Measurements from ENCODE around the gene APLN.

The APLN gene, protein sequence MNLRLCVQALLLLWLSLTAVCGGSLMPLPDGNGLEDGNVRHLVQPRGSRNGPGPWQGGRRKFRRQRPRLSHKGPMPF

DNA sequence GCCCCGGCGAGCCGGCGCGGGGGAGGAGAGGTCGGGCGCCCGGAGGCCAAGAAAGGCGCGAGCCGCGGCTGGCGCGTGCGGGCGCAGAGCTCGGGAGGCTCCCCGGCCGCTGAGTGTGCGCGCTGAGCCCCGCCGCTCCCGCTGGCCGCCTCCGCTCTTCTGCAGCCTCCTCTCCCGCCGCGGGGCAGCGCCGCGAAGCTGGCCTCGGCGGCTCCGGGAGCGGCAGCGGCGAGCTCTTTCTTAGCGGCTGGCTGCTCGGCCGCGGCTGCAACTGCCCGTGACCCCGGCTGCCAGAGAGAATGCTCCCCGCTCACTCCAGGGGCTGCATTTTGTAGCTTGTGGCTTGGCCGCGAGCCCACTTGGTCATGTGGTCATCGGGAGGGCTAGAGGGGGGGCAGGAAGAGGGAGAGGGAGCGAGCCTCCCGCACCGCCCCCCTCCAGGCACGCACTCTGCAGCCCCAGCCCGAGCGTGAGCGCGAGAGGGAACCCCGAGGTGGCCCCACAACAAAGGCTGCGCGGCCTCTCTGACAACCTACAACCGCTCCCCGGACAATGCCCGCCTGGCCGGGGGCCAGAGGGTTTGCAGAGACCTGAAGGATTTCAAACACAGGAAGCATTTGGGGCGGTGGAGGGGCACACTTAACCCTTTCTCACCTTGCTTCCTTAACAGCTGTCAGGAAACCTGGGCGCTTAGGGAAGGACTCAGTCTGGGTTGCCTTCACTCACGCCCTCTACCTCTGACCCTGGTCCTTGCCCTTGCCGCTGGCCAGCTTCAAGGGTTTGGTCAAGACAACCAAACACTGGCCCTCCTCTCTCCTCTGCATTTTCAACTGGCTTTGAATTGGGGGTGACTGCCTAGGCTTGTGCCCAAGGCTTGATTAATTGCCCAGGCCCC is at the start of gene APLN:
TSS of gene APLN (minus strand) at position 305 of the 895 bp plus-strand sequence. CDS start 326 bp downstream, outside the sequence.
- DNase-seq = peak; percentile 36

DNA sequence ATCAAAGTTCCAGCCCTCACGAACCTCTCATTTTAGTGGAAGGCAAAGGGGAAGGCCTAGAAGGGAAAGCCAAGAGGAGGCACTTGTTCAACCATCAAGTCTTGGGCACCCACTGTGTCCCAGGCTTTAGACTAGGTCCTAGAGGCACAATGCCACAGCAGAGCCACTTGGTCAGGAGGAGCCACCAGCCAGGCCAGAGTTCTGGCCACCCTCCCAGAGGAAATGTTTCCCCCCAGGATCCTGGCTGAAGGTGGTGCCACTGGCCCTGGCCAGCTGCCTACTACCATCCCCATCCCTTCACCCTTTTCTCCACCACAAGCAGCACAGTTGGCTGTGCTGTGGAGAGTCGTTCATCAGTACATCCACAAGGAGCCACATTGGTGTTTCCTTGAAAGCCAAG is 49.7 kb upstream of the APLN start:
- no peak for DNase-seq

DNA sequence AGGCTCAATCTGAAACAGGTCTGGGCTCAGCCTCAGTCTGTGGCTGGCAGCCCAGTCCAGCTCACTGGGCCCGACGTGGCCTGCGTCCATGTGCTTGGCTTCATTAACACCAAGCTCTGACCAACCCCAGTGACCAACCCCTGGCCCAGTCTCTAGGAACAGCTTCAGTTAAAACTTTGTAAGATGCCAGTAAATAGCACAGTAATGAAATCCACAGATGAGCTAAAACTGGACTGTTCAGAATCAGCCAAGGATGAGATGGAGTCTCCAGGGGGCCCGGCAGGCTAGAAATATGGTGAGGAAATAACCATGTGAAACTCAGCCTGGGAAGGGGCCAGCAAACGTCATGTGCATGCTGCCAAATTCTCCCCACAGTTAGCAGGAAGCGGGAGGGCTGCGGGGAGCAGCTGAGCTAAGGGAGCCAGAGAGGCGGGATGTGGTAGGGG is 46.9 kb upstream of the APLN start:
- DNase-seq = no peak

DNA sequence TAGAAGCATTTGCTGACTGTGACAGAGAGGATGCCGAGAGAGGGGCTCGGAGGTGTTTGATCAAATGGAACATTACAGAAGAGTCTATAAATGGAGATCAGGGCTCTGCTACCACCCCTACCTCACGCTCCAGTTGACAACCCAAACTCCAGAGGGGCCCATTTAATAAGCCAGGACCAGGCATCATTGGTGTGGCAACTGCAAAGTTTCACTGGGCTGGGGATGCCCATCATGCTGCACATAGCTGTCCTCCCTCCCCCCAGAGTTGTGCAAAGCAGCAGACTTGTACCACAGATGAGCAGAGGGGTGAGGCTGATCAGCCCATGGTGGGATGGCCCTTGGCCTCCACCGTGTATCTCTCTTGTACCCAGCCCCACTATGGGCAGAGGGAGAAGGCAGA is 45.8 kb upstream of the APLN start:
- no peak for DNase-seq

DNA sequence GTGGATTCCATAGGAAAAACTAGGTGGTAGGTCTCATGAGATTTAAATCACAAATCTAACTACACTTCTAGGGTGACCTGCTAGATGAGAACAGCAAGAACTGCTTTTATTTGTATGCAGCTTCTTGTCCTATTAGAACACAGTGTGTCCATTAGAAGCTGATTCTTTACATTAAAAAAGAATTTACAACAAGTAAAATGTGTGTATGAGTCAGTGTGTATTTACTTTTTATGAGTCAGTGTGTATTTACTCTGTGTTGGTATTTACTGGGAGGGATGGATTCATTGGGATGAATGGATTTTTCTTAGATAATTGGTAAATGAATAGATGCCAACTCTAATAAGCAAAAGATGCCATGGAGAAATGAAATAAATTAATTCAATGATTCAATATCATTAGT is 43.4 kb upstream of the APLN start:
- DNase-seq = no peak

DNA sequence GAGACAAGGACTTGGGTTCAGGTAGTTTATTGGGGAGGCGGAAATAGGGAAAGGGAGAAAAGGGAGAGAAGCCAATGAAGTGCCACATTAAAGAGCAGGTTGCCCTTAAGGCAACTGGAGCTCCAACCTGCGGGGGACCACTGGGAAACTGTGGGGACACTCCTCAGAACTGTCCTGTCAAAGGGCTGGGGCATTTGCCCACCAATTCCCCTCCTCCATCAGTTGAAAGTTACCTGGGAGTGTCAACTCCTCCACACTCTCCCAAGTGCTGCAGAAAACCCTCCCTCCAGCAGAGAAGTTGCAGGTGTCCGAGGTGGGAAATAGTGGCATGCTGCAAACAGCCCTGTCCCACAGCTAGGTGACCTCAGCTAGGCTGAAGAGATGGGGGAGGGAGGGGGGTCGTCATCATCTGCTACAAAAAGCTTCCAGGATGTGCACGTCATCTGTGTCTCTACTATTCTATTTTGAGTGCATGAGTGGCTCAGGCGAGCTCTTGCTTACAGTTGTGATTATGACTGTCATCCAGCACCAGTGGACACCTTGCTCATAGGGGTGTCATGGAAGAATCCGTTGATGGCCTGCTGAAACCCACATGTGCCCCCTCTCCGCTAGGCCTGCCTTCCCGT is 42.6 kb upstream of the APLN start:
- DNase-seq = no peak

DNA sequence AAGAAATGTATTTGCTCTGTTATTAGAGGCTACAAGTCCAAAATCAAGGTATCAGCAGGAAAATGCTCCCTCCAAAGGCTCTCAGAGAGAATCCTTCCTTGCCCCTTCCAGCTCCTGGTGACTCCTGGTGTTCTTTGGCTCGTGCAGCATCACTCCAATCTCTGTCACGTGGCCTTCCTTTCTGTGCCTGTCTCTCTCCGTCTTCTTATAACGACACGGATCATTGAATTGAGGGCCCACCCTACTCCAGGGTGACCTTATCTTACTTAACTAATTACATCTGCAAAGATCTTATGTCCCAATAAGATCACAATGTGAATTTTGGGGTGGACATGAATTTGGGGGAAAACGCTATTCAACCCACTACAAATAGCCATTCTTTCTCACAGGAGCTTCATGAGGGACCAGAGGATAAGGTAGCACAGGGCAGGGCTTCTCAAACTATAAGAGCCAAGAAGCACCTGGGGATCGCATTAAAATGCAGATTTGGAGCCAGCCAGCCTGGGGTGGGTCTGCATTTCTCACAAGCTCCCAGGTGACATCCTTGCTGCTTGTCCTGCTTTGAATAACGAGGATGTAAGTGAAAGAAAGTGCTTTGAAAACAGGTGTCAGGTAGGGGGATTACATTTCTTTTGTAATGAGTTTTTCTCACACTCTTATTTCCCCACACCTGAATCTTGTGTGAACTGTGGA is 41.9 kb upstream of the APLN start:
- DNase-seq = no peak

DNA sequence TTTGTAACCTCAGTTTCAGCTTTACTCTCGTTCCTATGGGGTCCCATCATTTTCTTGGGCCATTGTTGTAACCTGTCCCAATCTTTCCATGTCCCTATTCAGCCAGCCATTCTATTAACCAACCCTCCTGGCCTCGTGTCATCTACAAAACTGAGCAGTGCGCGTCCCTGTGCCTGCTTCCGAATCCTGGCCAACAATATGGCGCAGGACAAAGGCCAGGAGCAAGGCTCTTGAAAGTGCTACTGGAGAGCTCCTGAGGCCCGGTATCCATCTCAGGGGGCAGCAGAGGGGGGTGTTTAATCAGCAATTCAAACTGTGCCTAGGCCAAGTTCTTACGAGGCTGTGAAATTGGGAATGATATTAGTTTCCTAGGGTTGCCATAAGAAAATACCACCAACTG is 41.2 kb upstream of the APLN start:
- no peak for DNase-seq

DNA sequence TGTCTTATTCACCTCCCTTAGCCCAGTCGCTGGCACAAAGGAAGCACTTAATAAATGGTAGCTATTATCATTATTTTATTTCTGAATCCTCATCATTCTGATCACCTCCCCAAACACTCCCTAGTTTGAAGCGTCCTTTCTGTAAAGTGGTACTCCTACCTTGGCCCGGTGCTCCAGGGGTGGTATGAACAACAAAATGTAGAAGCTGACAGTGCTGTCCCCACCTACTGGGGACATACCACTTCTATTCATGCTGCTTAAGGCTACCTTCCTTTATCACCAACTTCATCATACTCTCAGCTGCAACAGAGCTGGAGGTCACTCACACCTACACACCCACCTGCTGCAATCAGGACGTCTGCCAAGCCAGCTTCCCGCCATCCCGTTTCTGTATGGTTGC is 40.8 kb upstream of the APLN start:
- no peak for DNase-seq

DNA sequence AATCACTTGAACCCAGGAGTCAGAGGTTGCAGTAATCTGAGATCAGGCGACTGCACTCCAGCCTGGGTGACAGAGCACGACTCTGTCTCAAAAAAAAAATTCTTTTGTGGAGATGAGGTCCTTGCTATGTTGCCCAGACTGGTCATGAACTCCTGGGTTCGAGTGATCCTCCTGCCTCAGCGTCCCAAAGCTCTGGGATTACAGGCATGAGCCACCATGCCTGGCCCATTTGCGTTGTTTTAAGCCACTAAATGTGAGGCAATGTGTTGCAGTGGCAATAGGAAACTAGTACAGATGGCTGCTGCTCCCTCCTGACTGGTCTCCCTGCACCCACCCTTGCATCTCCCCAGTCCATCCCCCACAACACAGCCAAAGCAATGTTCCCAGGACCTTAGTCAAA is 40.0 kb upstream of the APLN start:
- no peak for DNase-seq

DNA sequence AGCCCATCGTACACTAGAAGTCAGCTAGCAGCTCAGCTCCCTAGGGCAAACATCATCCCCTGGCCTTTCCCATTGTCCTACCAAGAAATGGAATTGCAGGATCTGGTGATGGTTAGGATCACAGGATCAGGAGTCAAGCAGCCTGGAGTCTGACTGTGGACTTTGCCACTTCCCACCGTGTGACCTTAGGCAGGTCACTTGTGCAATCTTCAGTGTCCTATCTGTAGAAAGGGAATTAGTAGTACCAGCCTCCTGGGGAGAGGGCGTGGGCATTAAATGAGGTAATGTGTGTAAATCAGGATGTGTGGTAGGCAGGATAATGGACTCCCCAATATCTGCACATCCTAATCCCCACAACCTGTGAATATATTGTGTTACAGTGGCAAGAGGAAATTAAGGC is 38.6 kb upstream of the APLN start:
- DNase-seq = no peak

DNA sequence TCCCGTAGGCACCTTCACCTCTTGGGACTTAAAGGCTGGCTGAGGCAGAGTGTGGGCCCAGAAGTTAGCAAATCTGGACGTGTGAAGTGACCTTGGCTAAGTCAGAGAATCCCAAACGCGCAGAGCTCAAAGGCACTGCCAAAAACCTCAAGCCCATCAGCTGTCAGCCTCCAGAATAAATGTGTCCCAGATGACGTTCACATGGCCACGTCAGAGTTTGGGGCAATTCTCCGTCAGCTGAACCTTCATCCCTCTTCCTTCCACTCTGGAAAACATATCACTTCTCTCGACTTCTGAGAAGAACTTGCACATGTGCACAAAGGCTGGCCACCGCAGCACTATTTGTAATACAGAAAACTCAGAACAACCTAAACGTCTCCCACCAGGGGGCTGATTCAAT is 35.7 kb upstream of the APLN start:
- DNase-seq = no peak

DNA sequence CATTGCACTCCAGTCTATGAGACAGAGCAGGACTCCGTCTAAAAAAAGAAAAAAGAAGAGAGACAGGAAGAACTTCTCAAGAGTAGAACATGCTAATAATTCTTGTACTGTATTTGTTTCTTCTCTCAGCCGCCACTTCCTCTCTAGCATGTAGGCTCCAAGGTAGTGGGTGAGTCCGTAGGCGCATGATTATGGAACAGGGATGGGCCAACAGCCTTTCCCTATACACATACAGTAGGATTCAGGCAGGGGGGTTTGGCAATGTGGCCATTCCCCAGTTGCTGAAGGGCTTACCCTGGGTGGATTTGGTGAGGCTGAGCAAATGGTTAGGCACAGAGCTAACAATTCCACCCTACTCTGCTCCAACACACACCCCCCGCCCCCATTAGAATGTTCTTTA is 35.0 kb upstream of the APLN start:
- DNase-seq = no peak

DNA sequence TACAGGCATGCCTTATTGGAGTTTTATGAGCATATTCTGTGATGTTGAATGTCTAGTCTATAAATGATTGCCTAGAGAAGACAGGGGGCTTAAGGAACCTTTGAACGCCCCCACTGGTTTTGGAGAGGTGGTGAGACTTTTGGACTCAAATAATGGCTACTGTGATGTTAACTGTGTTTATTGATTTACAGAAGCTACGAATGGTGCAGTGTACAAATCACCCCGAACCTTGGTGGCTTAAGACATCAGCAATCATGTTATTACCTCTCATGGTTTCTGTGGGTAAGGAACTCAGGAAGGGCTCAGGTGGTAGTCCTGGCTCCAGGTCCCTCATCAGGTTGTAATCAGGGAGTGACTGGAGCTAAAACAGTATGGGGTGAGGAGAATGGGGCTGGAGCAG is 33.3 kb upstream of the APLN start:
- DNase-seq = no peak

DNA sequence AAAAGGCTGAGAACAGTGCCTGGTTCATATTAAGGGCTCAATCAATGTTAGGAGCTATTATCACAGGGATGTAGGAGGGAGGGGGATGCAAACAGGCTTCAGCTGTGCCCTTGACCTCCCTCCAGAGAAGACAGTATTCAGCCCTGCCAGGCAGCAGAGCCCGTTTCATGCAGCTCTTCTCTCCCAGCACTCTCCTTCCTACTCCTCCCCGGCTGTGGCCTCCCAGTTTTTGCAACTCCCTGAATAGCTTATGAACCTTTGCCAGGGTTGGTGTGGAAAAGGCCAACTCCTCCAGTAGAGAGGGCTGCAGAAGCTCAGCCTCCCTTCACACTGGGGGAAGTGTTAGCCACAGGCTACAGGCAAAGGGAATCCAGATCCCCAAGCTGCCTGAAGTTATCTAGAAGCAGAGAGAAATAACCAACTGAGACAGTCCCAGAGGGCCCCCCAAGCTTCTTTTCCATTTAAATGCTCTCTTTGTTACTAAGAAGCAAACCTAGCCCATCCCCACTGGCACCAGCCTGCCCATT is 31.7 kb upstream of the APLN start:
- no peak for DNase-seq

DNA sequence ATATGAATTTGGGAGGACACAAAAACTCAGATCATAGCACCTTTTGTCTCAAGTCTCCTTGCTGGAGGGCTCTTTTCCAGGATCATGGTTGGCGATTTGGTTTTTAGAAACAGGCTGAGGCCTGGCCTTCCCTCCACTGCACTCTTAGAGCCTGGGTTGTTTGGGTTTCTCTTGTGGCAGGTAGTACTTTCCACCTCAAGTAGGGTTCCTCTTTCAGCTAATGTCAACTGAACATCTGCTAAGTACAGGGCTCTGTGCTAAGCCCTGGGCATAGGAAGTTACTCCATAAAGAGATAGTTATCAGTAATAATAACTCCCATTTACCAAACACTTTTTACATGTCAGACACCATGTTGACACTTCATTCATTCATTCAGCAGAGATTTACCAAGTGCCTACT is 28.2 kb upstream of the APLN start:
- DNase-seq = peak; percentile 7

DNA sequence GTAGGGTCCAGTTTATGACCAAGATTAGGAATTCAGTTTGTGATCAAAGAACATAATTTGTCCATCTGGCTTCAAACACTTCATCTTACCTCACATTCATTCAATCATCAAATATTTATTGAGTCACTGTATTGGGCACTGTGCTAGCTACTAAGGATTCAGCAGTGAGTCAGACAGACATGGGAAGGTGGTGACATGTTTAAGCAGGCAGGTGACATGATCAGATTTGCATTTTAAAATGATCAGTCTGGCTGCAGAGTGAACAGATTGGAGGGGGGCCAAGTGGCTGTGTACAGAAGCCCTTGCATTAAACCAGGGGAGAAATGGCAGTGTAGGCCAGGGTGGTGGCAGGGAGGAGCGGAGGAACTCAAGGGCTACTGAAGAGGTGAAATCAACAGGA is 25.1 kb upstream of the APLN start:
- DNase-seq = no peak

DNA sequence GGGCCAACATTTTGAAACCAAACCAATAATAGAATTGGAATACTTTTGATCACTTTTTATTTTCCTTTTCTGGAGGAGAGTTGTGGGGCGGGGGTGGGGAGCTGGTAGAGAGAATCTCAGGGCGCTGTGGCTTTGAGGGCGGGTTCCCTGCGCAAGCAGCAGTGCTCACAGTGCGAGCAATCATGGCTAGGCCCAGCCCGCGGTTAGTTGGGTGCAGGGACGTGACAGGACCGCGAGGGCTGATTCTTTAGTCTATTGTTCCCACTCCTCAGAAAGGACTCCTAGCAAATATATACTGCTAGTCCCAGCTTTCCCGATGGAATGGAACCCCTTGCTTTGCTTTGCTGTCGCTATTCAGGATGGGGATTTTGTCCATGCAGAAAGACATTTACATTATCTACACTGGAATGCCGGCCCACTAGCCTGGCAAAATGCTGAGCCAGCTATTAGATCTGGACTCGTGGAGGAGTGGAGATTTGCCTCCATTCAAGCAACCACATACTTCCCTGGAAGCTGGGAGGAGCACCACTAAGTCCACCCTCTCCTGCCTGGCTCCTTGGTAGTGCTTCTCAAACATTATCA is 23.9 kb upstream of the APLN start:
- peak; percentile 60 for DNase-seq

DNA sequence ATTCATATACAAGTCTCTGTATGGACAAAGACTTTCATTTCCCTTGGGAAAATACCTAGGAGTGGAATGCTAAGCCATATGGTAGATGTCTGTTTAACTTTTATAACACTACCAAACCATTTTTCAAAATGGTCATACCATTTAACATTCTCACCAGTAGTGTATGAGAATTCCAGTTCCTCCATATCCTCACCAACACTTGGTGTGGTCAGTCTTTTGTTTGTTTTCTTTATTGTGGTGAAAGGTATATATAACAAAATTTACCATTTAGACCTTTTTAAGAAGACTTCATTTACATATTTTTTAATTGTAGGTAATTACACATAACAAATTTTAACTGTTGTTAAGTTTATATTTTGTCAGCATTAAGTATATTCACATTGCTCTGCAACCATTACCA is 12.7 kb upstream of the APLN start:
- no peak for DNase-seq

DNA sequence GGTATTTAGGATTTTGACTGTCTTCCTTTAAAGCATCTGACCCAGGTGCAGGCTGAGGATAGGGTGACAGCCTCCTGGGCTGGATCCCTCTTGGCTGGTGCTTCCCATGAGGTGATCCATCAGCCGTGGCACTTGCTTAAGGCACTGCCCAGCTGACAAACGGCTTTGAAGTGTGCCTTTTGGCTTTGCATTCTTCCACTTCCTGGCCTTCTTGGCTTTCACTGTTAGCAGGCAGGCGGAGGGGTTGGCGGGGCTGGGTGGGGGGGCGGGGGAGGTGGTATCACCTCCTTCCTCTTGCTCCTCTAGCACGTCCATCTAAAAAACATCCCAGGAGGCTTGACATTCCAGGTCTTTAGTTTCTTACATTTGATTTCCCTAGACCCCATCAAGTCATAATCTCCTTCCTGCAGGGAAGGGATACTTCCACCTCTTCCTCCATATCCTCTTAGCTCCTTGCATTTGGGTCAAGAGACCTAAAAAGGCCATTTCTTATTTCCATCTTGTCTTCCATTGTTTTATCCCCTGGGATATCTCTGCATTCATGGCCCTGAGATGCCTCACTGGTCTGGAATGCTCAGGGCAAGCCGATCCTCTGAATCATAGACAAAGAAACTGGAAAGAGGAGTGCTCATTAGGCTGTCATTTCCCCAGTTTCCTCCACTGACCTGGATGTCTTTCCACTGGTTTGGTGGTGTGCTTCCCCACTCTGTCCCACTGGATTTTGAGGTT is 11.3 kb upstream of the APLN start:
- no peak for DNase-seq

DNA sequence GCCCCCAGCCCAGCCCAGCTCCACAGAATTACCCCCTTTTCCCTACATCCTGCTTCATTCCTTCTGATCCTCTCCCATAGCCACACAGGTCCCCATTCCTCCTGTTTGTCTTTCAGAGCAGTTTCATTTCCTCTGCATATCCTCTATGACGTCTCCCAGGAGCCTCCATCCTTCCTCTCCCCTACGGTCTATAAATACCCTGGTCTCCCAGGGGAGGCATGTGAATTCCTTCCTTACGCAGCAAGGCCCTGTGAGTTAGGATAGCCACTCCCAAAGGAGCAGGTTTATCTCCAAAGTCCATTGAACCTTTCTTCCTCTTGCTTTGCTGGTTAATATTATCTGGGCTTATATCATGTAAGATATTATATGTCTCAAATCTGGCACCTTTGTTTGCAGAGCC is 8.4 kb upstream of the APLN start:
- no peak for DNase-seq

DNA sequence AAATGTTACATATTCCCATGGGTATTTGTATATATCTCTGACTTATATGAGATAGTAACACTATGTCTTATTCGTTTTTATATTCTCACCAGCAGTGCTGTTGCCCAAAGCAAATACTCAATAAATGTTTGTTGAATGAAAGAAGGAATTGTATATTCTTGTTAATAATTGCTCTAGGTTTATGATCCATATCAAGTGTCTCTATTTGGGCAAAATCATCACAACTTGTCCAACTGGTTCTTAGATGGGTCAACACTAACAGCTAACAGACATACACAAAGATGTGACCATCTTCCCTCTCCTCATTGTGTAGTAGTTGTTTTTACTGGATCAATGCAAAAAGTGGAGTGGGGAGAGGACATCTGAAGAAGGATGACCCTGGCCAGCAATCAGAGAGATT is 6.6 kb upstream of the APLN start:
- DNase-seq = no peak
